HUDEP-2 (cell line): ENCODE results near the gene MAPK14.
A peak's percentile ranks its signal among the peaks of the same experiment; 100 is the strongest.

Source experiments
- DNase-seq, 76 experiments: peaks; one replicate each; lab custom pipeline; 2025; ENCODE audit not compliant: unreplicated experiment in 76 of 76; lab: John Stamatoyannopoulos, UW

The MAPK14 gene

GRCh38 chr6:36034441-36034840, 6.8 kb downstream of the MAPK14 start:
- no peak for DNase-seq

GRCh38 chr6:36035225-36035624, 7.6 kb downstream of the MAPK14 start:
- no peak for DNase-seq

GRCh38 chr6:36038120-36038876, 10.7 kb downstream of the MAPK14 start:
- no peak for DNase-seq

- DNase-seq = no peak
Observed at GRCh38 chr6:36039112-36039511, 11.5 kb downstream of the MAPK14 start.

GRCh38 chr6:36040958-36041357, 13.3 kb downstream of the MAPK14 start:
- DNase-seq = no peak

- DNase-seq = no peak
Observed at GRCh38 chr6:36042618-36043260, 15.1 kb downstream of the MAPK14 start.

- no peak for DNase-seq
Observed at GRCh38 chr6:36049582-36049981, 22.0 kb downstream of the MAPK14 start.

- no peak for DNase-seq
Observed at GRCh38 chr6:36050305-36050704, 22.7 kb downstream of the MAPK14 start.

- DNase-seq = no peak
Observed at GRCh38 chr6:36050947-36051710, 23.5 kb downstream of the MAPK14 start.

- peak in 7 of 76 experiments; percentile 14 to 34 (median 31) for DNase-seq
Observed at GRCh38 chr6:36052097-36052496, 24.5 kb downstream of the MAPK14 start.

GRCh38 chr6:36053878-36054277, 26.3 kb downstream of the MAPK14 start:
- DNase-seq = no peak

GRCh38 chr6:36054415-36054814, 26.8 kb downstream of the MAPK14 start:
- DNase-seq = no peak

GRCh38 chr6:36054956-36055355, 27.3 kb downstream of the MAPK14 start:
- DNase-seq = no peak

- no peak for DNase-seq
Observed at GRCh38 chr6:36056178-36056577, 28.6 kb downstream of the MAPK14 start.

GRCh38 chr6:36061236-36061635, 33.6 kb downstream of the MAPK14 start:
- DNase-seq = no peak

- no peak for DNase-seq
Observed at GRCh38 chr6:36062247-36062646, 34.6 kb downstream of the MAPK14 start.

GRCh38 chr6:36063318-36064060, 35.9 kb downstream of the MAPK14 start:
- no peak for DNase-seq

- peak in 11 of 76 experiments; percentile 19 to 37 (median 25) for DNase-seq
Observed at GRCh38 chr6:36064770-36065396, 37.3 kb downstream of the MAPK14 start.

GRCh38 chr6:36065916-36066315, 38.3 kb downstream of the MAPK14 start:
- DNase-seq = peak in 12 of 76 experiments; percentile 21 to 68 (median 40)

GRCh38 chr6:36066817-36067216, 39.2 kb downstream of the MAPK14 start:
- peak in 1 of 76 experiments; percentile 47 for DNase-seq
